SK-N-MC (cell line): Measurements from ENCODE around the gene STARD4.

Experiments used
- EZH2 ChIP-seq: fragments of 200-600 bp; sonication (generic); IDR thresholded peaks from one replicate; pipeline ENCODE4 v1.6.1; 2017; ENCODE audit warnings: antibody characterized with exemption
- POLR2AphosphoS5 ChIP-seq: IDR thresholded peaks from 2 replicates; pipeline ENCODE4 v1.6.1; 2012; ENCODE audit warnings: mild to moderate bottlenecking, low read depth, low read length, borderline replicate concordance

DNA sequence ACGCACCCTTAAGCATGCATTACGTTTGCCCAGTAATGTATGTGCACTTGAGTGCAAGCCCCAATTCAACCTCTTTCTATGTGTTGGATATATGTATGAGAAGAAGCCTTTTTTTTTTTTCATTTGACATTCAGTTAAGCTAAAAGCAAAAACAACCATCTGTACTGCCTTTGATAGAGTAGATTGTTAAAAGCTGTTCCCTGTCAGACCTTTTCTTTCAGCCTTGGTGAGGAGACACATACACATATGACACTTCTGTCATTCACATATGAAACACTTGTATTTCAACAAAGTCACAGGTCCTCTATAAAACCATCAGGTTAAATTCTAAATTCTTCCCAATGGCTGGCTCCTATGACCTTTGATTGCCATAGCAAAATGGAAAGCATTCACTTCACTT lies 40.2 kb upstream of the STARD4 start:
- no peak for TF ChIP-seq EZH2
- TF ChIP-seq POLR2AphosphoS5 = no peak
